PC-3 (cell line): ENCODE data around the gene MAEA. TPM values are rescaled to one million over a fixed set of nuclear protein-coding genes. Genes with fewer than 3 reads are reported as not detected.

Experiments used
- ATAC-seq: fragments of 200-7000 bp; cut with Tn5 transposase; 2 replicates; pipeline ENCODE4 v1.9.1; 2020; ENCODE audit warnings: mild to moderate bottlenecking, moderate library complexity
- BruUV-seq: library from RNA; stranded (reverse); fragments of 400-500 nt; replicated peaks from 2 replicates; lab custom pipeline; 2021; lab: Mats Ljungman, UMichigan
- CTCF ChIA-PET: fragments of 300-600 bp; sonication (Branson Sonifier 250); formaldehyde crosslinking; loops from one replicate; lab custom pipeline; 2022; ENCODE audit warnings: antibody characterized with exemption; lab: Charles Lee
- POLR2A ChIA-PET: fragments of 300-600 bp; sonication (Branson Sonifier 250); formaldehyde crosslinking; loops from one replicate; lab custom pipeline; 2022; ENCODE audit warnings: antibody characterized with exemption; ENCODE audit not compliant: unreplicated experiment; lab: Charles Lee
- DNase-seq: peaks from one replicate; pipeline ENCODE4 v3.0.0-alpha.2; 2015
- H2AFZ ChIP-seq: fragments of 300-600 bp; sonication (generic); 2 replicates; pipeline ENCODE4 v1.6.0; 2016; ENCODE audit warnings: antibody characterized with exemption, low read length
- H3F3A ChIP-seq: fragments of 300-600 bp; sonication (generic); one replicate; pipeline ENCODE4 v1.6.0; 2017; ENCODE audit warnings: antibody characterized with exemption, low read length, control low read depth, mild to moderate bottlenecking; ENCODE audit not compliant: unreplicated experiment
- H3K27ac ChIP-seq: fragments of 300-600 bp; sonication (generic); 2 replicates; pipeline ENCODE4 v1.5.1; 2016; ENCODE audit warnings: mild to moderate bottlenecking, low read length
- H3K27me3 ChIP-seq: fragments of 300-600 bp; sonication (generic); 2 replicates; pipeline ENCODE4 v1.6.1; 2016; ENCODE audit warnings: low read length, mixed read lengths
- H3K36me3 ChIP-seq: fragments of 300-600 bp; sonication (generic); 2 replicates; pipeline ENCODE4 v1.6.1; 2016; ENCODE audit warnings: low read depth, mixed run types, low read length, mixed read lengths
- H3K4me1 ChIP-seq: fragments of 300-600 bp; sonication (generic); 2 replicates; pipeline ENCODE4 v1.5.1; 2016; ENCODE audit warnings: low read length; ENCODE audit not compliant: insufficient read depth
- H3K4me2 ChIP-seq: fragments of 300-600 bp; sonication (generic); 2 replicates; pipeline ENCODE4 v1.6.0; 2016; ENCODE audit warnings: low read length
- H3K4me3 ChIP-seq: fragments of 300-600 bp; sonication (generic); 2 replicates; pipeline ENCODE4 v1.5.1; 2016; ENCODE audit warnings: mild to moderate bottlenecking, low read length, mixed read lengths
- H3K79me2 ChIP-seq: fragments of 300-600 bp; sonication (generic); 2 replicates; pipeline ENCODE4 v1.6.1; 2017; ENCODE audit warnings: low read length, mixed read lengths
- H3K9ac ChIP-seq: fragments of 300-600 bp; sonication (generic); 2 replicates; pipeline ENCODE4 v1.6.0; 2016; ENCODE audit warnings: mild to moderate bottlenecking, low read length
- H3K9me2 ChIP-seq: fragments of 300-600 bp; sonication (generic); replicated peaks from 2 replicates; pipeline ENCODE4 v1.6.1; 2016; ENCODE audit warnings: mixed run types, low read length, mixed read lengths
- H3K9me3 ChIP-seq: fragments of 300-600 bp; sonication (generic); 2 replicates; pipeline ENCODE4 v1.6.1; 2016; ENCODE audit warnings: low read length, mixed read lengths
- H4K20me1 ChIP-seq: fragments of 300-600 bp; sonication (generic); 2 replicates; pipeline ENCODE4 v1.6.1; 2016; ENCODE audit warnings: low read length, mixed read lengths
- EZH2 ChIP-seq: fragments of 300-600 bp; sonication (generic); IDR thresholded peaks from one replicate; pipeline ENCODE4 v1.6.1; 2017; ENCODE audit warnings: antibody characterized with exemption, mild to moderate bottlenecking, low read length; ENCODE audit not compliant: unreplicated experiment
- EZH2phosphoT487 ChIP-seq: fragments of 300-600 bp; sonication (generic); IDR thresholded peaks from 2 replicates; pipeline ENCODE4 v1.6.1; 2018; ENCODE audit warnings: mild to moderate bottlenecking, antibody characterized with exemption, low read length, borderline replicate concordance
- intact Hi-C: fragments of 100-400 bp; cut with micrococcal nuclease; formaldehyde crosslinking; loops from 2 replicates; pipeline ENCODE4 v1.9.0; 2023
- total RNA-seq: library from RNA; depleted of rRNA; stranded (reverse); fragments of >200 nt; gene quantifications from 2 replicates; pipeline ENCODE4 v1.2.3, GENCODE V29; 2014
- TF ChIP-seq, protein P1 (sequence below): fragments of 300-600 bp; sonication (generic); conservative IDR thresholded peaks from 2 replicates; pipeline ENCODE4 v1.5.1; 2017; ENCODE audit warnings: antibody characterized with exemption, low read depth, mild to moderate bottlenecking, low read length

MAEA gene
- total RNA-seq, 1 experiment from 2014 or later = 48.1 TPM

DNA sequence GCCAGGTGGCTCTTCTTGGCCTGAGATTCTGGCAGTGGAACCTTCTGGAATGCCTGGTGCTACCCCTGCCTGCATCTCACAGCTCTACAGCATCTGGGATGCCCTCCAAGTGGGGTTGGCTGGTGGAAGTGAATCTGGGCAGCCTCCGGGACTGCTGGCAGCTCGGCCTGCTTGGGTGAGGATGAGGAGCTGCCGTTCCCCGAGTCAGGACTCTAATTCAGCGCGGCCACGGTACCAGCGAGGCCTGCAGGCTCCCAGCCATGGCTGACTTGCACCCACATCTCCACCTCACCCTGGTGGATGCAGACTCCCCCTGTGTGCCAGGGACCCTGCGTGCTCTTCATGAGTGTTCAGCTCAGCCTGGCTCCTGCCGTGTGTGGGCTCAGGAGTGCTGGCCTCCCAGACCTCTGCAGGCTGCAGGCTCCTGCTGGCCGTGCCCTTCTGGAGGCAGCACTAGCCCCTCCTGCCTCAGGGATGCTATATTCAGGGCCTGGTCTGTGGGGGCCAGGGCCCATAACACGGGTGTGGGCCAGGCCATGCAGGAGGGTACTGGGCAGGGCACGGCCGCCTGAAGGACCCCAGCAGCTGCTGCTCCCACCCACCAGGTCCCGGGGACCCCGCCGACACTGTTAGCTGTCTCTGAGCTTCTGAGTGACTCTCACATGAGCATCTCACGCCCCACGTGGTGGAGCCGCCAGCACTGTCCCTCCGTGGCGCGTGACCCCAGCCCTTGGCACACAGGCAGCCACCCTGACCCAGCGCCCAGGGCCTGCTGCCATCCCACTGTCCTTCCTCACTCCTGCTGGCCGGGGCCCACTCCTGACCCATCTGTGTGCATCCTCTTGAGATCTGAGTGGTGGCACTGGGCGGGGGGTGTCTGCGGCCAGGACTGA is 67.9 kb downstream of the MAEA start:
- Histone ChIP-seq H3K4me1 (no peaks in the 10 kb centered on the region), H3K36me3 (no peaks in the 10 kb centered on the region), H3K4me3 (no peak overlapping the region), H3K4me2 (no peak overlapping the region), H3F3A (no peaks in the 10 kb centered on the region), H3K27ac (no peak overlapping the region), H2AFZ (no peak overlapping the region), H3K9ac (no peak overlapping the region), H4K20me1 (no peaks in the 10 kb centered on the region), H3K79me2 (no peaks in the 10 kb centered on the region), H3K9me2 (no peaks in the 10 kb centered on the region), H3K9me3 (no peaks in the 10 kb centered on the region), H3K27me3 (no peaks in the 10 kb centered on the region)
- CTCF ChIA-PET = interaction anchor here (0.6 kb wide), 1 partner anchor 175 kb away, joined by 5 read pairs; no protein-coding TSS in a partner anchor
- no peak for TF ChIP-seq EZH2phosphoT487
- no peak for TF ChIP-seq EZH2
- POLR2A ChIA-PET = no interaction called here
- intact Hi-C loops = no loop called here
- ATAC-seq (no peak), DNase-seq (no peak)
- no TSS peak for BruUV-seq

DNA sequence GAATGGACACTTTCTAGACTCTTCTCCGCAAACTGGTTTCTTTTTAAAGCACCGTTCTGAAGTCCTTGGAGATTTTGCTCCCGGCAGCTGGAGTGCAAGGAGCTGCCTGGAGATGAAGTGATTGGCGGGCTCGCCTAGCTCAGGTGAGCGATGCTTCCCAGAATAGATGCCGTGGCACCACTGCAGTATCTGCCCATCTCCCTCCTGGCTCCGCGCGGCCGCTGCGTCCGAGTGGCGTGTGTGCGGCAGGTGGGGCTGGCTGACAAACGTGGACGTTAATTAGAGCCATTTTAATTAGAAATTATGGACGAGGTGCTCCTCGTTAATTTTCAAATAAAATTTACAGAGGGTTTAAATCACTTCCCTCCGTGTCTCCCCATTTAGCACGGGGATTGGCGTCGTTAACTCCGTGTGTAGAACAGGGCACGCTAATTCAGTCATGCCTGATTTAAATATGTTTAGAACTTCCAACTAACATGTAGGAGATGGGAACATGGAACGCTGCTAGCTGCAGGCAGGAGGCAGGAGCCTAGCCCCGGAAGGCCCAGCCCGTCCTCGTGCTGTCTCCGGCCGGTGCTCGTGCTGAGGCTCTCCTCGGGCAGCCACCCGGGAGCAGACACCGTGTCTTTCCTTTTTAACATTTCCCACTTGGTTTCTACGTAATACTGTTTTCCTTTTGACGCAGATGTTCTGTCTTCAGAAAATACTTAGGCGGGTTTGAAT is 68.9 kb downstream of the MAEA start:
- H4K20me1 ChIP-seq = no peaks in the 10 kb centered on the region
- H3K4me2 ChIP-seq = no peak overlapping the region
- TF ChIP-seq, protein P1, sequence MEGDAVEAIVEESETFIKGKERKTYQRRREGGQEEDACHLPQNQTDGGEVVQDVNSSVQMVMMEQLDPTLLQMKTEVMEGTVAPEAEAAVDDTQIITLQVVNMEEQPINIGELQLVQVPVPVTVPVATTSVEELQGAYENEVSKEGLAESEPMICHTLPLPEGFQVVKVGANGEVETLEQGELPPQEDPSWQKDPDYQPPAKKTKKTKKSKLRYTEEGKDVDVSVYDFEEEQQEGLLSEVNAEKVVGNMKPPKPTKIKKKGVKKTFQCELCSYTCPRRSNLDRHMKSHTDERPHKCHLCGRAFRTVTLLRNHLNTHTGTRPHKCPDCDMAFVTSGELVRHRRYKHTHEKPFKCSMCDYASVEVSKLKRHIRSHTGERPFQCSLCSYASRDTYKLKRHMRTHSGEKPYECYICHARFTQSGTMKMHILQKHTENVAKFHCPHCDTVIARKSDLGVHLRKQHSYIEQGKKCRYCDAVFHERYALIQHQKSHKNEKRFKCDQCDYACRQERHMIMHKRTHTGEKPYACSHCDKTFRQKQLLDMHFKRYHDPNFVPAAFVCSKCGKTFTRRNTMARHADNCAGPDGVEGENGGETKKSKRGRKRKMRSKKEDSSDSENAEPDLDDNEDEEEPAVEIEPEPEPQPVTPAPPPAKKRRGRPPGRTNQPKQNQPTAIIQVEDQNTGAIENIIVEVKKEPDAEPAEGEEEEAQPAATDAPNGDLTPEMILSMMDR = no peak
- H3F3A ChIP-seq = no peaks in the 10 kb centered on the region
- ChIA-PET POLR2A (no interaction called here), CTCF (no interaction called here)
- H3K36me3 ChIP-seq = no peaks in the 10 kb centered on the region
- H3K9me2 ChIP-seq = no peaks in the 10 kb centered on the region
- no peaks in the 10 kb centered on the region for H3K79me2 ChIP-seq
- no peak overlapping the region for H2AFZ ChIP-seq
- DNase-seq (no peak), ATAC-seq (no peak)
- intact Hi-C loops = no loop called here
- no peaks in the 10 kb centered on the region for H3K4me1 ChIP-seq
- no peaks in the 10 kb centered on the region for H3K9me3 ChIP-seq
- H3K4me3 ChIP-seq = no peak overlapping the region
- H3K27me3 ChIP-seq = no peaks in the 10 kb centered on the region
- no peak overlapping the region for H3K9ac ChIP-seq
- no peak overlapping the region for H3K27ac ChIP-seq
- BruUV-seq = no TSS peak

DNA sequence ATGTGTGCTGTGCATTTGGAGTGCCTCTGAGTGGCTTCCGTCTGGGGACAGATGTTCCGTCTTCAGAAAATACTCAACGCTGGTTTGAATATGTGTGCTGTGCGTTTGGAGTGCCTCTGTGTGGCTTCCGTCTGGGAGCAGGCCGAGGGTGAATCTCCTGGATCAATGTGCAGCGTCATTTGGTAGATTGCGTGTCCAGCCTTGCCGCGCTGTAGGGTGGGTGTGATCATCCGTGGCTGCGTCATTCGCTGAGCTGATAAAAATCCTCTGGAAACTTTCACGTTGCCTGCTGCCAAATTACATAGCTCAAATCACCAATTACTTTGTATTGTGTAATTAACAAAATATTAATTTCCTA is 69.4 kb downstream of the MAEA start:
- H3K27me3 ChIP-seq = no peaks in the 10 kb centered on the region
- no peaks in the 10 kb centered on the region for H3K79me2 ChIP-seq
- H4K20me1 ChIP-seq = no peaks in the 10 kb centered on the region
- H3K27ac ChIP-seq = no peak overlapping the region
- H3F3A ChIP-seq = no peaks in the 10 kb centered on the region
- TF ChIP-seq EZH2 (no peak), EZH2phosphoT487 (no peak)
- TF ChIP-seq, protein P1 = no peak
- no peak overlapping the region for H2AFZ ChIP-seq
- H3K4me1 ChIP-seq = no peaks in the 10 kb centered on the region
- intact Hi-C loops = no loop called here
- H3K9me2 ChIP-seq = no peaks in the 10 kb centered on the region
- no peak overlapping the region for H3K4me3 ChIP-seq
- DNase-seq = no peak
- ATAC-seq = no peak
- H3K9ac ChIP-seq = no peak overlapping the region
- no TSS peak for BruUV-seq
- ChIA-PET CTCF (no interaction called here), POLR2A (no interaction called here)
- H3K4me2 ChIP-seq = no peak overlapping the region
- no peaks in the 10 kb centered on the region for H3K36me3 ChIP-seq
- no peaks in the 10 kb centered on the region for H3K9me3 ChIP-seq
